GM03348 (cell line): ENCODE results near the gene ITGA3.

ENCODE experiments used
- DNase-seq: peaks from one replicate; pipeline ENCODE4 v3.0.0; 2012; ENCODE audit warnings: low spot score

Gene ITGA3

DNA sequence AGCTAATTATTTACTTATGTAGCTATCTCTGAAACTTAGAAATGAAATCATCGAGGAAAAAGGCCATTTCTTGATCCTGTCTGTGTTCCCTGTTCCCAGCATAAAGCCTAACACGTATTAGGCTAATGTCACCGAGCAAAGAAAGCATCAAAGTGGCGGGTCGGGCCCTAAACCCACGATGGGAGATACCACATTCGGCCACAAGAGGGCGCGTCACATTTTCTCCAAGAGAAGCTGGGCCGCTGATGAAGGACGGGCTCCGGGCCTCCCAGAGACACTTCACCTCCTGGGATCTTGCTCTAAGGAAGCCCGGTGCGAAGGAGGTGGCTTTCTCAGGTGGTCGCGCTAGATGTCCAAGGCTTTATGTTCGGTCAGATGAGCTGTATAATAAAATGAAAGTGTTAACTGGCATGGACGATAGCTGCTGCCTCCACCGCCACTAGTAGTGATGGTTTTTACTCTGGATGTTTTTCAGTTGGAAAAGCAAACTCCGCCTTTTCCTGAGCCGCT, 38.4 kb downstream of the ITGA3 start:
- DNase-seq: peak; percentile 84

DNA sequence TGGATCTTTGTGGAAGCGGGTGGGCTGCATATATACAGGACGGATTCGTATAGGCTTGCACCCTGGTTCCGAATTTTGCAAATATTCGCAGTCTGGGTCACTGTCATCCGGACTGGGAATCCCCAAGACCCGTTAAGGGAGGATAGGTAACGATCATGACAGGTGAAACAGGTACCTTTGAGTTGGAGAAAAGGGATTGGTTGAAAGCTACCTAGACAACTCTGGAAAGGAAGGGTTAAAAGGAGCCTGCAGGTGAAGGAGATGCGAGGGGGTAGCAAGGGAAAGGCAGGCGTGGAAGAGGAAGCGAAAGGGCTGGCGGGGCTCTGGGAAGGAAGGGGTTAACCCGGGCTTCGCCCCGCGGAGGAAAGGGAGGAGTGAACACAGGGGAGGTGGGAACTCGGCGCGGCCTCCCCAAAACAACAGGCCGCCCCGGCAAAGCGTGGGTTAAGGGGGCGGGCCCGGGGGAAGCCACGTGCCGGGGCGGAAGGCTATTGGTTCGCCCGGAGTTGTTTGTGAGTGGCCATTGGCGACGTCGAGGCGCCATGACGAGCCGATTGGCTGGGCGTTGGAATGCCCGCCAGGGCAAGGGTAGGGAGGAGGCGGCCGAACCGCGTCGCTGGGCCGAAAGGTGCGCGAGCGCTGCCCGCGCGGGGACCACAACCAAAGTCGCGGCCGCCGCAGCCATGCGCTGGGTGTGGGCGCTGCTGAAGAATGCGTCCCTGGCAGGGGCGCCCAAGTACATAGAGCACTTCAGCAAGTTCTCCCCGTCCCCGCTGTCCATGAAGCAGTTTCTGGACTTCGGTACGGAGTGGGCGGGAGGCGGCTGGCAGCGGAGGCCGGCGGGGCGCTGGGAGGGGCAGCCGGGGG, 39.1 kb downstream of the ITGA3 start, which contains the start of gene PDK2:
Gene PDK2 (plus strand): TSS at position 599 of the 867 bp plus-strand sequence. CDS start 85 bp downstream, at position 684.
- peak; percentile 98 for DNase-seq

DNA sequence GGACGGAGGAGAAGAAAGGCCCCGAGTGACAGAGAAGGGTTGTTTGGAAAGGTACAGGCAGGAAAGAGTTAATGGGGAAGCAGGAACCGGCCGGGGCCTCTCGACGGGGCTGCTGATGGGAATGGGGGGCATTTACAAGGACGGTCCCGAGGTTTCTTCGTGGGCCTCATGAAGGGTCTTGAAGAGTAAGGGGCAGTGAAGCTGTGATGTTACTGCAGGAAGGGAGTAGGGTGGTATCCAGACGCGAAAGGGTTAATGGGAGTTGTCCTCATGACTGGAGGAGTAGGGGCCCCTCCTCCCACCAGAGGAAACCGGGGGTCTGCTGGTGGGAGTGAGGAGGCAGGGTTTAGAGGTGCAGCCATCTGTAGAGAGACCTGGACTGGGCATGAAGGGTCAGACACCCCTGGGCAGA, 39.7 kb downstream of the ITGA3 start:
- DNase-seq: no peak

DNA sequence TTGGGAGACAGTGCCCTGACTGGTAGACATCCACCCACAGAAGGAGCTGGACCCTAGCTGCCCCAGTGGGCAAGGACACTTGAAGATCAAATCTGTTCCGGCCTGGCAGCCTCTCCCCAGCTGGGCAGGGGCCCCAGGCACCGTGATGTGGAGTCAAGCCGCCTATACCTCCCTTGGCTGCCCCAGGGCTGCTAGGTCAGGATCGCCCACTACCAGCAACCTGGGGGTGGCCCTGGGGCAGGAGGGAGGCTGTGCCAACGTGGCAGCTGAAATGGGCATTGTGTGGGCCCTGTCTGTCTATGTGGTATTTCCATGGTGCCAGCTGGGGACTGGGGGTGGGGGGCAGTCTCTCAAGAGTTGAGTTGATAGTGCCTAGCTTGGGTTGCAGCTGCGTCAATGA, 40.2 kb downstream of the ITGA3 start:
- no peak for DNase-seq

DNA sequence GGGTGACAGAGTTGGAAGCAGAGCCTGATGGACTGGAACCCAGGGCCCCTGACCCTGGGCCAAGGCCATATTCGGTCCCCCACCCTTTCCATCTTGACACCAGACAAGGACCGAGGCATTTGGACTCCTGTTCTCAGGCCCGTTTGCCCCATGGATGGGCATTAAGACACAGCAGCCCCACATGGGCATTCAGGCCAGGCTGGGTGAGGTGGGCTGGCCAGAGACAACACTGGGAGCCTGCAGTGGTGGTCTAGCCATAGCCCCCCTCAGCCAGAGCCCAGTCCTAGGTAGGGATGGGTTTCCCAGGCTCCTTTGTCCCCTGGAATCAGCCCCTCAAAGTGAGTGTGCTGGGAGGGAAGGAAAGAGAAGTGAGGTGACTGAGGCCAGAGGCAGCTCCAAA, 40.8 kb downstream of the ITGA3 start:
- DNase-seq: no peak

DNA sequence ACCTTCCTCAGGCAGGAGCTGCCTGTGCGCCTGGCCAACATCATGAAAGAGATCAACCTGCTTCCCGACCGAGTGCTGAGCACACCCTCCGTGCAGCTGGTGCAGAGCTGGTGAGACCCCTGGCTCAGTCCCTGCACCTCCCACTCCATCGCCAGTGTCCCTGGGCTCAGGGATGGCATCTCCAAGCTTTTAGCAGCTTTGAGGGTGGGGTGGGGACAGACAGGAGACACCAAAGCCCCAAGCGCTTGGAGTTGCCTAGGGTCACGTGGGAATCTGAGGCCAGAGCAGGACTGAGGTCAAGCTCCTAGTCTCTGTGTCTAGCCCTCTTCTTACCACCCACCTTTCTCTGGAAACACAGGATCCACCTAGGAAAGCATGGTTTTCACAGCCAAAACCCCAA, 41.5 kb downstream of the ITGA3 start:
- no peak for DNase-seq

DNA sequence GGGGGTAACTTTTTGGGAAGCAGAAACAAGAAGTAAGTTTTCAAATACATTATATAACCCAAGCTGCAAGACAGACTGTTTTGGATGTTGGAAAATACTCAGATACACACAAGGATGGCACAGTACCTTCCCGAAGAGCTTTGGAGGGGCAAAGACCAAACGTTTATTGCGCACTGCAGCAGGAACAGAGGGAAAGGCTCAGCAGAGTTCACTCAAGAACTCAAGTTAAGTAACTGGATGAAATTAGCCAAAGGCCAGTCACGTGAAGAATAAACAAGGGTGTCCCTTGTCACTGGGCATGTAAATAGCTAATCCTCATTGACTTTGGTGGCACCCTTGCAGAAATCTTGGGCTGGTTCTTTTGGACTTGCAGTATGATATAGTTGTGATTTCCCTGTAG, 42.0 kb downstream of the ITGA3 start:
- DNase-seq: no peak

DNA sequence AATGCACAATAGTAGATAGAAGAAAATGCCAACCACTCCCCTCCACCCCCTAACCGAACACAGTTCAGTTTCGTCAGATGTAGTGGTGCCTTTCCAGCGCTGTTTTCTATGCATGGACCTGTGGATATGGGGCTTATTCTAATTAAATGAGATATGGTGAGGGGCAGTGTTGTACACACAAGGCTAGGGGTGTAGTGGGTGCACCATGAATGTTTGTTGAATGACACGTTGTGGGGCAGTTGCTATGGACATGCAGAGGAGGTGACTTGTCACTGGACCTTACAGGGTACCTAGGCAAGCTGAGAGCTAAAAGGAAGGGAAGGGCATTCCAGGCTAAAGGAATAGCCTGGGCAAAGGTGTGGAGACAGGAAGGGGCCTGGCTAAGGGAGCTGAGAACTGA, 42.7 kb downstream of the ITGA3 start:
- DNase-seq: no peak

DNA sequence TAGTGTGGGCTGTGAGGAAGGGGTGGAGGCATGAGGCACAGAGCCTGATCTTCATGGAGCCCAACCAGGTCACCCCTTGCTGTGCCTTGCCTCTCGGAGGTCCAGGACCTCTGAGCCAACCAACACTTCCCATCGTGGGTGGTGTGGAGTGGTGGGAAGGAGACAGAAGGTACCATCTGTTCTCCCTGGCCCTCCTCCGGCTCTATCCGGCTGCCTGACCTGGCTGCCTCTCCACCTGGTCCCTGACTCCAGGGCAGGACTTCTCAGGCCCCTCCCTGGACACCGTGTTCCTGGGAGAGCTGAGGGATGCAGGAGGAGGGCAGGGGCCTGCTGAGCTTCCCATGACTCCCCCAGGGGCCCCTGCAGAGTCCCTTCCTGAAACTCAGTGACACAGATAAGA, 43.1 kb downstream of the ITGA3 start:
- no peak for DNase-seq

DNA sequence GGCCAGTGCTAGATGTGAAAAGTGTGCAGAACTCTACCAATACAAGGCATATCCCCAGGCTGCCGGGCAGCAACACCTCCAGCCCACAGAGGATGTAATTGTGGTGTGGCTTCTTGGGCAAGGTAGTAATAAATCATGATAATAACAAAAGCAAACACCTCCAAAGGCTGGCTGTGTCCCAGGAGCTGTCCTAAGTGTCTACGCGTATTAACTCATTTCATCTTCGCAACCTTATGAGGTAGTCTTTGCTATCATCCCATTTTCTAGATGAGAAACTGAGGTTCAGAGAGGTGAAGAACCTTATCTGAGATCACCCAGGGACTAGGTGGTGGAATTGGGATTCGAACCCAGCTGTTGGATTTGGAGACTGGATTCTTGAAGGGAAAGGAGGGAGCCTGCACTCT, 44.6 kb downstream of the ITGA3 start:
- no peak for DNase-seq

DNA sequence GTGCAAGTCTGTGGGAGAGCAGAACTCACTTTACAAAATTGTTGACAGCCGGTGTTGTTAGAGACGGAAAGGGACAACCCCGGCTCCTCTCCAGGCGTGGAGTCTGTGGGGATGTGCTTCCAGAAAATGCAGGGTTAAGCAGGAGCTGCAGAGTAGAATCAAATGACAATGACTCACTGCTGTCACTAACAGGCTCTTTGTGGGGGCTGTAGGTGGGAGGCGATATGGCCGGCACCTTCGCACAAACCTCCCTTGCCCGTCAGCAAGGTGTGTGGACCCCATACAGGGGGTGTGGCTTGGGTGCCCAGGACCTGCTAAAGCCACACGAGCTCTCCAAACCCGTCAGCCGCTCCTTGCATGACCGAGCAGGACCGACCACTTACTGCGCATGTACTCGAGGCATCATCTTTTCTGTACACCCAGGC, 45.0 kb downstream of the ITGA3 start:
- no peak for DNase-seq

DNA sequence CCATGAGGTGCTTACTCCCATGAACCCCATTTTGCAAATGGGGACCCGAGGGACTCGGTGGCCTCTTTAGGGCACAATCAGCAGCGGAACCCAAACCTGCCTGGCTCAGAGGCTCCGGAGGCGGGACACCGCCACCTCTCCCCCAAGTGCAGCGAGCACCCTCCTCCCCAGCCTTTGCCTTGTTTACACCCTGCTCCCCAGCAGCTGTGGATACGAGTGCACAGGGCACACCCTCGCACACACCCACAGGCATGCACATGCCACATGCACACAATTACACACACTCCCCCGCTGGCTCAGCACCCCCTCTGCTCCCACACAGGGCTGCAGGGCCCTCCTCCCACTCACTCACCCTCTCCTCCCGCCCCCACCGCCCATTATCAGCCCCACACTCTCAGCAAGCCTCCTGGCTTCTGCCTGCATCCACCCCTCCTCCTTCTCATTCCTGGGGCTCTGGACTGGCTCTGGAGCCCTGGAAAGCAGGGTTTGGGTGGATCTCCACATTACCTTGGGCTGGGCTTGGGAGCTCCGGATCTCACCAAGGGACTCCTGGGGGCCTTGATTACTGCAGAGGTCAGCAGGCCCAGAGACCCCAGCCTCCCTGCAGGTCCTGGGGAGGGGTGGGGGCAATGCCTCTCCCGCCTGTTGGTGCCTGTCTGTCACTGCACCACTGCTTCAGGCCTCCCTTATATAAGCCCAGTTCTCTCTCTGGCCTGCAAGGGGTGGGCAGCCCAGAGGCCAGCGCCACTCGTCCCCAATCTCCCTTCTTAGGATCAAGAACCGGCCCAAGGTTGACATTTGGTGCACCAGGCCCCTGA, 45.6 kb downstream of the ITGA3 start:
- DNase-seq: no peak

DNA sequence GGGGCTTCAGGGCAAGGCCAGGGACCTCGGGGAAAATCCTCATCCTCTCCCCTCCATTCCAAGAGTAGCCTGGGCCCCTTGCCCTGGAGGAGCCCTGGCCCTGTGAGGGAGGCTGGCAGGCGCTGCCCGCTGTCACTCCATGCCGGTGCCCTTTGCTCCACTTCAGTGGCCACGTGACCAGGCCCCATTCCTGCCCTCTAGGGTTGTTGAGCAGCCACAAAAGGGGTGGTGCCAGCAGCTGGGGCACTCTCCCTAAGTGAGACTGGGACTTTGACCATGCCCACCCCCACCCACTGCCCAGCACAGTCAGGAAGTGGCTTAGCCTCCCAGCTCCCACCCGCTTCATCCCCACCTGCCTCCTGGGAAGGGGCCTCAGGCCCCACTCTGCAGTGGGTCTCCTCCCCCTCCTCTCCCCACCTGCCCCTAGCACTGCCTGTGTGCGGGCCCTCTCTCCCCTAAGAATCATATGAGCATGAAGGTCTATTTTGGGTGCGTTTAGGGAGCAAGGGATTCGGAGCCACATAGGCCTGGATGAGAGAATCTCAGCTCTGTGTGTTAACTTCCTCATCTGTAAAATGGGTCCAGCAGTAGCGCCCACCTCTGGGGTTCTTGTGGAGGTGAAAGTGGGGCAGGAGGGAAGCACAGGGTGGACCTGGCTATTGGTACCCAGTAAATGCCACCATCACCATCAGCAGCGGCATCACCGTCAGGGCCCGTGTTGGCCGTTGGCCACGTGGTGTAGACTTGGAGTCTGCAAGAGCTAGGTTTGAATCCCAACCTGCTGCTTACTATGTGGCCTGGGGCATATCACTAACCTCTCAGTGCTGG, 46.5 kb downstream of the ITGA3 start:
- DNase-seq: no peak

DNA sequence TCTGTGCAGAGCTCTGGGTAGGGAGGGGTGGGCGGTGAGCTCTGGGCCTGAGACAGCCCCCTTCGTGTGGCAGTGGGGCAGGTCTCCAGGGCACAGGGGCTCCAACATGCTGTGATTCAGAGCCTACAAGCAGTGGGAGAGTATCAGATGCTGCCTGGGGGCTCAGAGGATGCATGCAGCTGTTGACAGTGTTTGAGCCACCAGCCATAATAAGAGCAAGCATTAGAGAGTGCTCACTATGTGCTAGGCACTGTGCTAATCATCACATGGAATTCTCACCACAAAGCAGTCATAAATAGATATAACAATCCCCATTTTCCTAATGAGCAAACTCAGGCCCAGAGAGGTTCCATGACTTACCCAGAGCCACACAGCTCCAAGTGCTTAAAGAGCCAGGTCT, 47.3 kb downstream of the ITGA3 start:
- no peak for DNase-seq

DNA sequence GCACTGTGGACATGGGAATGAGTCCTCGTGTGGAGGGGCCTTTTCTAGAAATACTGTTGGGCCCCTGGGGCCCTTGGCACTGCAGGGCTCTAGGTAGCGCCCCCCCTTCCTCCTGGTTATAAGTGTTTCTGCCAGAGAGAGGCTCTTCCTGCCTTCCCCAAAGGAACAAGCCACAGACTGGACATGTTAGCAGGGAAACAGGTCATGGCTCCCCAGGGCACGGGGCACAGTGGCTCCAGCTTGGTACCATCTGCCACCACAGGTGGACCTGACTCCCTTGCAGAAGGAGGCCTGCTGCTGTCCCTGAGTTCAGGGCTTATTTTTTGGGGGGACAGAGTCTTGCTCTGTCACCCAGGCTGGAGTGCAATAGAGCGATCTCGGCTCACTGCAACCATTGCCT, 48.0 kb downstream of the ITGA3 start:
- DNase-seq: no peak

DNA sequence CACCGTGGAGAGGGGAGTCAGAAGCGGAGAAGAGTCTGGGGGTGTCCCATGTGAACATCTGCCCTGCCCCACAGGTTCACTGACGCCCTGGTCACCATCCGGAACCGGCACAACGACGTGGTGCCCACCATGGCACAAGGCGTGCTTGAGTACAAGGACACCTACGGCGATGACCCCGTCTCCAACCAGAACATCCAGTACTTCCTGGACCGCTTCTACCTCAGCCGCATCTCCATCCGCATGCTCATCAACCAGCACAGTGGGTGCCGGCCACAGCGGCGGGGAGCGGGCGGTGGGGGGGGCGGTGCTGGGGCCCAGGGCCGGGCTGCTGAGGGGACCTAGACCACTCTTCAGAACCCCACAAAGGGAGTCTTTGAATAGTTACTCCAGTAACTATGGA, 49.9 kb downstream of the ITGA3 start:
- no peak for DNase-seq

DNA sequence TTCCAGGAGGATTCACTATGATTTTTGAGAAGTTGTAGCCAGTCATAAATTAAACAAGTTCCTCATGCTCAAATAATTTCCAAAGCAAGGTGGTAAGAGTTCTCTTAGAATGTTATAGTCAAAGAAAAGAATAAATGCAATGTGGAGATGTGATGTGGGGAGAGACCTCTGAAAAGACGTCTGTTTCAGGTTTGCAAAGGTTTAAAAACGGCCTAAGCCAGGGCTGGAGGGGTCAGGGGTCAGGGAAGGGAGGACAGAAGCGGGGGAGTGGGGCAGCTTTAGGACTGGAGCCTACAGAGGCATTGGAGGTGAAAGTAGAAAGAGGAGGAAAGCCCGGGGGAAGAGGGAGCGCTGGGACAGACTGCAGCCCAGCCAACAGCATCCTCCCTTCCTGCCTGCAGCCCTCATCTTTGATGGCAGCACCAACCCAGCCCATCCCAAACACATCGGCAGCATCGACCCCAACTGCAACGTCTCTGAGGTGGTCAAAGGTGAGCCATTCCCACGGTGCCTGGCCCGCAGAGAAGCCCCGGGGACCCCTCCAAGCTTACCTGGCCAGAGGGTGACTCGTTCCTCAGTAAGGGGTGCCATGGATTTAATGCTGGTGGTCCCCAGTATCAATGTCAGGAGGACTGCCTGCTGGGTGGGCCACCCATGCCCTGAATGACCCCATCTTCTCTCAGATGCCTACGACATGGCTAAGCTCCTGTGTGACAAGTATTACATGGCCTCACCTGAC, 50.7 kb downstream of the ITGA3 start:
- DNase-seq: no peak

DNA sequence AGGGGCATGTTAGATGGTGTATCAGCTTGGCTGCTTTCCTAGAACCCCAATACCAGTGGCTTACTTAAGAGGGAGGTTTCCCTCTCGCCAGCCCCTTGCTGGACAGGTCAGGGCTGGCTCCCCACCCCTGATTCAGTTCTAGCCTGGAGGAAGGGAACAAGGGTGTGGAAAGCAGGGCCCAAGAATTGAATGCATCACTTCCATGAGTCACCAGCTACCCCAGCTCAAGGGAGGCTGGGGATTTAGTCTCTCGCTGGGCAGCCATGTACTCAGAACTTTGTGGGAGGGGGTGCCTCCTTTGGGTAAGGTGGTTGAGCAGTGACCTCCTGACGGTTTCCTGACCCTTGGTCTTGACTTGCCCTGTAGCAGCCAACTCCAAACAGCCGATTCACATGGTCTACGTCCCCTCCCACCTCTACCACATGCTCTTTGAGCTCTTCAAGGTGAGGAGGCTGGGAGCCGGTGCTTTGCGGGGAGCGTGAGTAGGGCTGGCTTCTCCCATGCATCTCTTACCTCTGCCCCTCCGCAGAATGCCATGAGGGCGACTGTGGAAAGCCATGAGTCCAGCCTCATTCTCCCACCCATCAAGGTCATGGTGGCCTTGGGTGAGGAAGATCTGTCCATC, 52.0 kb downstream of the ITGA3 start:
- no peak for DNase-seq

DNA sequence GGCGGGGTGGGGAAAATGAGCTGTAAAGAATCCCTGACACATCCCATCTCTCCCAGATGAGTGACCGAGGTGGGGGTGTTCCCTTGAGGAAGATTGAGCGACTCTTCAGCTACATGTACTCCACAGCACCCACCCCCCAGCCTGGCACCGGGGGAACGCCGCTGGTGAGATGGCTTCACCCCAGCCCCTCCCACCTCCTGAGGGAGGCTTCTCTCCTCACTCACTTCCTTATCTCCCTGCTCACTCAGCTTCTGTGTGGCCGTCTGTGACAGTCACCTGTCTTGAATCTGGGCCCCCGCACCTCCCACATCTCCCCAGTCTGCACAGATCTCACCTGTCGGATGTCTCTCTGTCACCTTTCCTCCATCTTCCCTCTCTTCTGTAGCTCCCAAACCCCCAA, 52.6 kb downstream of the ITGA3 start:
- DNase-seq: no peak

DNA sequence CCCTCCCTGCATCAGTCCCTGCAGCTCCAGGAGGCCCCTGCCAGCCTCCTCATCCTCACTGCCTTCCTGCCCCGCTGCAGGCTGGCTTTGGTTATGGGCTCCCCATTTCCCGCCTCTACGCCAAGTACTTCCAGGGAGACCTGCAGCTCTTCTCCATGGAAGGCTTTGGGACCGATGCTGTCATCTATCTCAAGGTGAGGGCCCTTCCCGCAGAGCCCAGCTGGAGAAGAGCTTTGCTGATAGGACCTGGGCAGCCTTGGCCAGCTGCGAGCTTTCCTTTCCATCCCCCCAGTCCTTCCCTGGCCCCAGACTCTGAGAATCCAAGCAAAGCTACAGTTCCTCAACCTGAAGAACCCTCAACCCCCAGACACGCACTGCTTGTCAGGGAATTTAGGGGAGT, 53.3 kb downstream of the ITGA3 start:
- no peak for DNase-seq

DNA sequence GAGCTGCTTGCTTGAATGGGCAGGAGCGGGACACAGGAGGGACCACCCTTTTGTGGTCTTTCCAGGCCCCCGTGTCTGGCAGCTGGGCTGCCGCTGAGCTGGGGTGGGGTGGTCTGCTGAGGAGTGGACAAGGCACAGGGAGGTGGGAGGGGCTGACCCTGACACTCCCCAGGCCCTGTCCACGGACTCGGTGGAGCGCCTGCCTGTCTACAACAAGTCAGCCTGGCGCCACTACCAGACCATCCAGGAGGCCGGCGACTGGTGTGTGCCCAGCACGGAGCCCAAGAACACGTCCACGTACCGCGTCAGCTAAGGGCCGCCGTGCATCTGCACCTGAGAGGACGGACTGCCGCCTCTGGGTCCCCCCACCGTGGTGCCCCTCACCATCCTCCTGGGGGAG, 53.9 kb downstream of the ITGA3 start:
- DNase-seq: no peak
